B cell (primary cell): ENCODE data around the gene WWTR1. TPM values are rescaled to one million over a fixed set of nuclear protein-coding genes. Genes with fewer than 3 reads are reported as not detected.

Experiments
- ATAC-seq: fragments of 200-7000 bp; cut with Tn5 transposase; one replicate; pipeline ENCODE4 v1.10.0; 2021; ENCODE audit warnings: low read depth, mild to moderate bottlenecking, moderate number of reproducible peaks, moderate library complexity
- CTCF ChIA-PET: fragments of 350-600 bp; sonication (Branson Sonifier 250); formaldehyde crosslinking; loops from one replicate; lab custom pipeline; 2021; ENCODE audit warnings: antibody characterized with exemption, inconsistent platforms; lab: Charles Lee
- POLR2A ChIA-PET: fragments of 350-600 bp; sonication (Branson Sonifier 250); formaldehyde crosslinking; loops from one replicate; lab custom pipeline; 2021; ENCODE audit warnings: antibody characterized with exemption; lab: Charles Lee
- DNase-seq: peaks from one replicate; pipeline ENCODE4 v3.0.0; 2013
- H2AFZ ChIP-seq: 2 replicates; pipeline ENCODE4 v1.6.1; 2012; ENCODE audit warnings: mild to moderate bottlenecking, low read depth, low read length; ENCODE audit not compliant: insufficient read depth, poor library complexity, severe bottlenecking
- H3K27ac ChIP-seq, 2 donors: 1 replicate in 1 of 2; 2 replicates in 1 of 2; pipeline ENCODE4 v1.5.1; 2012 to 2013; ENCODE audit warnings: low read length in 2 of 2, mild to moderate bottlenecking in 2 of 2, moderate library complexity in 1 of 2
- H3K27me3 ChIP-seq, 4 experiments: fragments of 200-600 bp in 1 of 4; sonication (generic) in 1 of 4; replicated peaks in 1 of 4; 1 replicate in 2 of 4; 2 replicates in 2 of 4; pipeline versions ENCODE4 v1.6.1 to v1.7.0; 2013 to 2016; ENCODE audit warnings: low read length in 3 of 4, mild to moderate bottlenecking in 2 of 4, mixed read lengths in 1 of 4, moderate library complexity in 1 of 4; ENCODE audit not compliant: insufficient read depth in 4 of 4, control insufficient read depth in 3 of 4; ENCODE audit errors: control extremely low read depth in 1 of 4
- H3K36me3 ChIP-seq, 2 experiments: replicated peaks in 1 of 2; 1 replicate in 1 of 2; 2 replicates in 1 of 2; pipeline versions ENCODE4 v1.6.1 to v1.7.1; 2013; ENCODE audit warnings: low read length in 1 of 2; ENCODE audit not compliant: insufficient read depth in 2 of 2, control insufficient read depth in 1 of 2; ENCODE audit errors: control extremely low read depth in 1 of 2, extremely low read depth in 1 of 2
- H3K4me1 ChIP-seq, 2 donors: fragments of 200-600 bp in 1 of 2; sonication (generic) in 1 of 2; 1 replicate in 1 of 2; 2 replicates in 1 of 2; pipeline versions ENCODE4 v1.5.1 to v1.6.1; 2013 to 2017; ENCODE audit warnings: low read length in 2 of 2; ENCODE audit not compliant: control insufficient read depth in 2 of 2, insufficient read depth in 2 of 2
- H3K4me2 ChIP-seq: replicated peaks from 2 replicates; pipeline ENCODE3; 2012; ENCODE audit warnings: mild to moderate bottlenecking, low read depth, low read length; ENCODE audit not compliant: poor library complexity, severe bottlenecking
- H3K4me3 ChIP-seq, 5 experiments: fragments of 200-600 bp in 1 of 5; sonication (generic) in 1 of 5; 1 replicate in 3 of 5; 2 replicates in 2 of 5; pipeline versions ENCODE4 v1.5.1 to v1.7.0; 2011 to 2016; ENCODE audit warnings: low read length in 4 of 5, mild to moderate bottlenecking in 4 of 5, low read depth in 2 of 5, control low read depth in 1 of 5, moderate library complexity in 1 of 5; ENCODE audit not compliant: insufficient read depth in 1 of 5; ENCODE audit errors: control extremely low read depth in 1 of 5, extremely low read depth in 1 of 5
- H3K79me2 ChIP-seq: fragments of 200-600 bp; sonication (generic); one replicate; pipeline ENCODE4 v1.6.0; 2016; ENCODE audit warnings: low read length; ENCODE audit not compliant: control insufficient read depth, insufficient read depth
- H3K9ac ChIP-seq: fragments of 200-600 bp; sonication (generic); 2 replicates; pipeline ENCODE4 v1.6.1; 2017; ENCODE audit warnings: mild to moderate bottlenecking, low read length, moderate library complexity
- H3K9me3 ChIP-seq, 3 donors: one replicate each; pipeline versions ENCODE4 v1.6.1 to v1.7.1; 2013; ENCODE audit warnings: low read length in 2 of 3; ENCODE audit not compliant: control insufficient read depth in 2 of 3, insufficient read depth in 1 of 3; ENCODE audit errors: control extremely low read depth in 1 of 3
- H4K20me1 ChIP-seq: 2 replicates; pipeline ENCODE4 v1.6.0; 2012; ENCODE audit warnings: mild to moderate bottlenecking, low read length; ENCODE audit not compliant: insufficient read depth, control insufficient read depth, poor library complexity, severe bottlenecking
- H3K27ac Mint-ChIP-seq: one replicate; pipeline ENCODE4 v1.8.0; 2021; ENCODE audit warnings: mixed read lengths
- H3K27me3 Mint-ChIP-seq: one replicate; pipeline ENCODE4 v1.8.0; 2021; ENCODE audit warnings: mixed read lengths
- H3K4me1 Mint-ChIP-seq: one replicate; pipeline ENCODE4 v1.8.0; 2021; ENCODE audit warnings: mixed read lengths
- H3K4me3 Mint-ChIP-seq: one replicate; pipeline ENCODE4 v1.8.0; 2021; ENCODE audit warnings: mixed read lengths
- H3K9me3 Mint-ChIP-seq: one replicate; pipeline ENCODE4 v1.8.0; 2022; ENCODE audit warnings: mixed read lengths; ENCODE audit not compliant: insufficient read depth
- EZH2 ChIP-seq: IDR thresholded peaks from 2 replicates; pipeline ENCODE4 v1.6.1; 2012; ENCODE audit warnings: borderline replicate concordance, low read depth, mild to moderate bottlenecking, moderate library complexity, low read length; ENCODE audit not compliant: insufficient read depth, poor library complexity, severe bottlenecking
- WGBS: methylation state at CpG from one replicate; pipeline ENCODE4 v1.1.5; 2013; ENCODE audit warnings: missing lambda C conversion rate; ENCODE audit not compliant: insufficient coverage; 5-methylcytosine and 5-hydroxymethylcytosine counted together
- intact Hi-C: fragments of 100-400 bp; cut with micrococcal nuclease; formaldehyde crosslinking; loops from one replicate; pipeline ENCODE4 v1.10.0; 2022
- polyA plus RNA-seq: library from polyadenylated mRNA; depleted of rRNA; stranded (reverse); fragments of >200 nt; gene quantifications from 2 replicates; pipeline ENCODE4 v1.2.3, GENCODE V29; 2012
- total RNA-seq, 2 donors: library from RNA; stranded (reverse); fragments of 120-200 nt in 1 of 2; gene quantifications; 1 replicate in 1 of 2; 2 replicates in 1 of 2; pipeline versions ENCODE4 v1.2.3 to v1.2.4, GENCODE V29; 2013 to 2022
- TF ChIP-seq, protein P1 (sequence below): fragments of 200-600 bp; IDR thresholded peaks from one replicate; pipeline ENCODE4 v1.8.0; 2022; ENCODE audit warnings: antibody characterized with exemption, mild to moderate bottlenecking

Gene WWTR1
- total and polyA plus RNA-seq, 2 donors (not counting 1 experiment from before 2014, with no cell fraction given), result 0.79 to 2.3 TPM

DNA sequence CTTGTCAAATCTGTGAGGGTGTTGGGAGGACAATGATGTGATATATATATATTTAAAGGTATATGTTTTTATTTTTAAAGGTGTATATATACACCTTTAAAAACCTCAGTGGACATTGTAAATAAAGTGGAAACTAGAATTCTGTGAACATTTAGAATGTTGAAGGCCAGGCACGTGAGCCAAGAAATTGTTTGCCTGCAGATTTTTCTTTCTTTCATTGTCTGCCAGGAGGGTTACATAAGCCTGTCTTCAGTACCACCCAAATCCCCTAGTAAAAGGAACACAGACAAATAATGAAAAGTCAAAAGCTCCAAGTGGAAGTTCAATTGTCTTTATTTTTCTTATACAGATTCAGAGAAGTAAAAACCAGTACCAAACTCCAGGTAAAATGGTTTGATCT is 140.9 kb downstream of the WWTR1 start:
- no peaks in the 10 kb centered on the region for H3K9me3 ChIP-seq
- no peak overlapping the region for H3K4me2 ChIP-seq
- no peaks in the 10 kb centered on the region for H3K27me3 ChIP-seq
- no peak for DNase-seq
- no CpG with 5 or more reads among the region's 1 CpG for WGBS
- Mint-ChIP-seq H3K9me3 (no peaks in the 10 kb centered on the region), H3K27ac (no peak overlapping the region), H3K4me1 (peaks cover 6% of the 10 kb centered on the region), H3K4me3 (no peak overlapping the region), H3K27me3 (peaks cover 9% of the 10 kb centered on the region)
- TF ChIP-seq, protein P1, sequence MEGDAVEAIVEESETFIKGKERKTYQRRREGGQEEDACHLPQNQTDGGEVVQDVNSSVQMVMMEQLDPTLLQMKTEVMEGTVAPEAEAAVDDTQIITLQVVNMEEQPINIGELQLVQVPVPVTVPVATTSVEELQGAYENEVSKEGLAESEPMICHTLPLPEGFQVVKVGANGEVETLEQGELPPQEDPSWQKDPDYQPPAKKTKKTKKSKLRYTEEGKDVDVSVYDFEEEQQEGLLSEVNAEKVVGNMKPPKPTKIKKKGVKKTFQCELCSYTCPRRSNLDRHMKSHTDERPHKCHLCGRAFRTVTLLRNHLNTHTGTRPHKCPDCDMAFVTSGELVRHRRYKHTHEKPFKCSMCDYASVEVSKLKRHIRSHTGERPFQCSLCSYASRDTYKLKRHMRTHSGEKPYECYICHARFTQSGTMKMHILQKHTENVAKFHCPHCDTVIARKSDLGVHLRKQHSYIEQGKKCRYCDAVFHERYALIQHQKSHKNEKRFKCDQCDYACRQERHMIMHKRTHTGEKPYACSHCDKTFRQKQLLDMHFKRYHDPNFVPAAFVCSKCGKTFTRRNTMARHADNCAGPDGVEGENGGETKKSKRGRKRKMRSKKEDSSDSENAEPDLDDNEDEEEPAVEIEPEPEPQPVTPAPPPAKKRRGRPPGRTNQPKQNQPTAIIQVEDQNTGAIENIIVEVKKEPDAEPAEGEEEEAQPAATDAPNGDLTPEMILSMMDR, result no peak
- no peak for TF ChIP-seq EZH2
- peaks cover 0 to 5% of the 10 kb centered on the region in 2 donors for H3K4me1 ChIP-seq
- no peaks in the 10 kb centered on the region for H3K36me3 ChIP-seq
- H4K20me1 ChIP-seq, result no peaks in the 10 kb centered on the region
- no peak overlapping the region for H3K4me3 ChIP-seq
- ATAC-seq, result no peak
- intact Hi-C loops, result no loop called here
- POLR2A ChIA-PET, result no interaction called here
- H2AFZ ChIP-seq, result no peak overlapping the region
- no peaks in the 10 kb centered on the region for H3K79me2 ChIP-seq
- H3K9ac ChIP-seq, result no peak overlapping the region
- no peak overlapping the region for H3K27ac ChIP-seq
- CTCF ChIA-PET, result no interaction called here

DNA sequence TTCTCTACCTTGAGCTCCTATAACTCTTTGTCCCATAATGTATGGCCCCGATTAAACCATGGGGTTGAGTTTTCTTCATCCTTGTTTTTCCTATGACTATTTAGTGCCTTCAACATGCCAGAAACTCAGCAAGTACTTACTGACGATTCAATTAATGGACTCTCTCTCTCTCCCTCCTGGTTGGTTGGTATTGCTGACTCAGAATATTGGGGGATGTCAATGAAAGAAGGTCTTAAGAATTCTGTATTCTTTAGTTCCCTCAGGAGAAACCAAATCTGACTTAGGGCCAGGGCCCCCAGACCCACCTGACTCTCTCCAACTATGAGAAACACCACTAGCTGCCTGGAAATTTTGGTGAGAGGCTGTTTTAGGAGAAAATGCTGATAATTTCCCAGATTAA is 142.6 kb downstream of the WWTR1 start:
- no peaks in the 10 kb centered on the region for H3K9me3 ChIP-seq
- DNase-seq, result no peak
- ChIA-PET CTCF (no interaction called here), POLR2A (no interaction called here)
- 100% methylated on average over 1 of the region's 2 CpGs for WGBS
- Mint-ChIP-seq H3K27me3 (peaks cover 12% of the 10 kb centered on the region), H3K4me3 (no peak overlapping the region), H3K9me3 (no peaks in the 10 kb centered on the region), H3K4me1 (peaks cover 6% of the 10 kb centered on the region), H3K27ac (no peak overlapping the region)
- no peak overlapping the region for H3K4me2 ChIP-seq
- no peak overlapping the region for H3K4me3 ChIP-seq
- no peaks in the 10 kb centered on the region for H3K27me3 ChIP-seq
- no peaks in the 10 kb centered on the region for H4K20me1 ChIP-seq
- no peak for ATAC-seq
- no peaks in the 10 kb centered on the region for H3K79me2 ChIP-seq
- H3K9ac ChIP-seq, result no peak overlapping the region
- TF ChIP-seq EZH2, result no peak
- TF ChIP-seq, protein P1, result no peak
- H3K4me1 ChIP-seq, result peaks cover 0 to 5% of the 10 kb centered on the region in 2 donors
- H3K27ac ChIP-seq, result no peak overlapping the region
- H2AFZ ChIP-seq, result no peak overlapping the region
- intact Hi-C loops, result no loop called here
- H3K36me3 ChIP-seq, result no peaks in the 10 kb centered on the region
